Inferior parietal cortex (tissue), 1 donor: Measurements from ENCODE around the gene CPB1.

Source experiments
- DNase-seq: peaks from one replicate; pipeline ENCODE4 v3.0.0-alpha.2; 2016; ENCODE audit errors: extremely low spot score

CPB1 gene

DNA sequence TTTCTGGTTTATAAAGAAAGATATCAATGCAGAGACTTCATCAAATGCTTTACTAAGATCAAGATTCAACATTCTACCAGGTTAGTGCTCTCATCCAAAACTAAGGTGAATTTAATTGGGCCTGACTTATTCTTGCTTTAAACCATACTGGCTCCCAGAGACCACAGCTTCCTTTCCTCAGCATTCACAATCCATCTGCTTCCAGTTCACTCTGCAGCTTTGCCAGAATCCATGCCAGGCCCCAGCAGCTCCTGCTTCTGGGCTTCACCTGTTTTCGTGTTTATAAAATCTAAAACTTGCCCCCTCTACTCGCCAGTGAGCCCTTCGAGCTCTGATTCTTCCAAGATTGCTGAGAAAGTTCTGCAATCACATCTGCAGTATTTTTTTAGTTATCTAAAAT, 2.3 kb downstream of the CPB1 start:
- no peak for DNase-seq

DNA sequence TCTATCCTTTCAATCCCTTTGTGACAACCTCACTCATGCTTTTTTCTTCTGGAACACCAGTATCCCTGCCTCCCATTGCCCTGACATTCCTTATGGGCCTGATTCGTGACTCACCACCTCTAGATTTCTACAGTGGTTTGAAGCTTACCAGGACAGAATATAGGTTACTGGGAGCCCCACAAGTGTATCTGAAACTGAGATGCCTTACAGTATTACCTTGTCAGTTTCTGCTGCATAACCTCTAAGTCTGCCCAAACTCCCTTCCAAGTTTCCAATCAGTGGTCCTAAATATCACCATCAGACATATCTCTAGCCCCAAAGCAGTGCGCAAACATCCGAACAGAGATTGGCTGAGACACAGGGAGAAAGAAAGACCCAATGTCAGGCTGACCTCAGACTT, 5.6 kb downstream of the CPB1 start:
- no peak for DNase-seq

DNA sequence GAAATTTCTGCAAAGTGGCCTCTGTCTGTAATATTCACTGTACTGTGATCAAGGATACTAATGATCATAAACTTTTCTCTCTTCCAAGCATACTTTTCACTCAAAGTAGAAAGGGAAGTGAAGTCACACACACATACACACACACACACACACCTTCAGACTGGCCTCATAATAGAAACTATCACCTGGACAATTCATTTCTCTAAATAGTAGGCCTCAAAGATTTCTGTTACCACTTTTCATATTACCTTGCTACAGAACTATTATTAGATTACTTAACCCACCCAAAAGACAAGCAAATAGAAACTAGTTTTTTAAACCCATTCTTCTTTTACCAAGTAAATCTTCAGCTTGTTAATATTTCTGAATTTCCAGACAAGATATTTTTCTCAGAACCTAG, 12.2 kb downstream of the CPB1 start:
- DNase-seq: no peak

DNA sequence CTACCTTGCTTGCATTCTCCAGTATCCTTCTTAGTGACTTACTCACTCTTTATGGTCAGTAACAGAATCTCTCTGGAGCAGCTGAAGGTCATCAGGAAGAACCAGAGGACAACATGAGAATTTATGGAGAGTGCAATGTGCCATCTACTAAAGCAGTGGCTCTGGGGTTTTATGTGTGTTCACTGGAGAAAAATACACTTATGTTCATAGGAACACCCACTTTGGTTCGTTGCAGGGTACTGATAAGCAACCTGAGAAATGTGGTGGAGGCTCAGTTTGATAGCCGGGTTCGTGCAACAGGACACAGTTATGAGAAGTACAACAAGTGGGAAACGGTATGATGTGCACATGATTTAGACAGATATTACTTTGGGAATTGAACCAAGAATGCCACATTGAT, 12.8 kb downstream of the CPB1 start:
- DNase-seq: no peak

DNA sequence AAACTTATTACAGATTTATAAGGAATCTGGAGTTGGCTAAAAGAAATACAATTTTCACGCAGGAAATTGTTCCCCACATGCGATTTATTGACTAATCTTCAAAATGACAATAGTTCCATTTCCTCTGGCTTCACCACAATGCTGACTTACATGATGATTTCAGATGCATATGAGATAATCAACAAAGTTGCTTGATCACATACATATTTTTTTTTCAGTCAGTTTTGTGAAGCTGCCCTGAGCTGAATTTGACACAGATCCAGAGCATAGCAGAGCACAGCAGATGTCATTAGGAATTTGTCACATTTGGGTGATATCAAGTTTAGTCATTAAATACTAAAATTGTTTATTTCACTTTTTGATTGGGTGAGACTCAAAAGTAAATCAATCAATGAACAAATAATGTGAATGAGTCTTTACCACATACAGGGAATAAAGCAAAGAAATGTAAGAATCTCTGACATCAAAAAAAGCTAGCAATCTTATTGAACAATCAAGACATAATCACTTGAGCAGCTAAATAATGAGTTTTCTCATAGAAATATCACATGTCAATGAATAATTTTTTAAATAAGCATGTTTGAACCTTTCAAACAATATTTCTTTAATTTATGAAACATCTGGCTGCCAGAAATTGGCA, 18.3 kb downstream of the CPB1 start:
- DNase-seq: no peak

DNA sequence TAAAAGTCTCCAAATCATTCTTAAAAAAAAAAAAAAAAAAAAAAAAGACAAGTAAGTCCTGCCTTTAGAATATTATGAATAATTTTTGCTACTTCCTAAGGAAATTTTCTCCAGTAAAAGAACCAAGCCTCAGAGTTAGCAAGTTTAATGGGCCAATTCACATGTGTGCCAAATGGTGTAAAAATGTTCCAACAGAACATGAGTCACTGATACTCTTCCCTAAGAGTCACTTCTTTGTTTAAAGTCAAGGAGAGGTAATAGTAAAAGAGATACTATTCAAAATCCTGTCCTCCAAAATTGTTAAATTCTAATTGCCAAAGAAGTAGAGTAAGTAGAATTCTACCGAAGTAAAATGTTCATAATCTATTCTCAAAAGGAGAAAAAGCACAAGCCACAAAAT, 19.7 kb downstream of the CPB1 start:
- DNase-seq: no peak

DNA sequence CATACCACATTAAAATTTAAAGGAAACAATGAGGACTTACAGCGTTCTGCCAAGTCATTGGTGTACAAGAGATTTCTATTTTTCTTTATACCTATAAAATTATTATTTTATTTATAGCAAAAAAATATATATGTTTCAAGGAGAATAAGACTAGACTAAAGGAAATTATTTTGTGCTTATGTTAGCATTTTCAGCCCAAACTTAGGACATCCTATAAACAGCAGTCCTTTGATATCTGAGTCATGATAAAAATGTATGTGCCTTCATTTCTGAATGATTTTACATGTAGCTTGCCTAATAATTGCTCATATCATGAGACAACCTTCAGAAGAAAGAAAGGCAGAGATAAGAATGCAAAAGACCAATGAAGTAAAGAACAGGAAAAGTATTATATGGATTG, 20.8 kb downstream of the CPB1 start:
- no peak for DNase-seq

DNA sequence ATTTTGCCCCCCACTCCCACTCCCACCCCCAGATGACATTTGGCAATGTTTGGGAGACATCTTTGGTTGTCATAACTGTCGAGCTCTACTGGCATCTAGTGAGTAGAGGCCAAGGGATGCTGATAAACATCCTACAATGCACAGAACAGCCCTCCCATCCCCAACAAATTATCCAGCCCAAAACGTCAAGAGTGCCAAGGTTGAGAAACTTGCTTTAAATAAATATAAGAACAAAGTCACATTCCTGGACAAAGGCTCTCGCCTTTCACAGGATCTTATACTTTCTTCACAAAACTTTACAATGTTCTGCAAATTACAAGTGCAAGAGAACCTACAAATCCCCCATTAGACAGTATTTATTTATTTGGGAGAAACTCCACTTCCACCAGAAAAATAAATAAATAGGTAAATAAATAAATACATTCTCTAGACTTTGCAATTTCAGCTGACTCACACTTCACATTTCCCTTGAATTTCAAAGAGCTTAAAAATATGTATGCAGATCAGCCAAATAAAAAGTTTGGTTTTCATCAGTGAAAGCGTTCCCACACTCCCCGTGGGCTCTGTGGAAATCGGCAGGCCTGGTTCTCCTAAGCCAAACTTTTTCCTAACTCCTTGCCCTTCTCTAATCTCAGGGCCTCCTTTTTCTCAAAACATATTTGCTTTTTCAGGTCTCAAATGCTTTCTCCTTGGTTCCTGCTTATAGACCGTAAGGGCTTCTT, 24.8 kb downstream of the CPB1 start:
- DNase-seq: no peak

DNA sequence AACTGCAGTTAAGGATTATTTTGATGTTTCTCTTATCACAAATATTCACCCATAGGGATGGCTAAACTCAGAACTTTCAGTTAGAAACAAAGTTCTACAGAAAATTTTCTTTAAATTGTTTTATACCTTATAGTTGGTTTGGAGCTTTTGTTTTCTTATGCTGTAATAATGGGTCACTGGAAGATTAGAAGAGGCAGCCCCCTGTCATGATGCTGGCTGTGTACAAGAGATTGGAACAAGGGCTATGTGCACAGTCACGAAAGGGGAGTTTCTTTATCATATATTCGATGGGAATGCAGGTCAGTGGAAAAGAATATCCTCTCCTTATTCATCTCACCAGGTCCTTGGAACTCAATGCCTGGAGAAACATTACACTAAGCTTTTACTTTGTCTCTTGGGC, 25.5 kb downstream of the CPB1 start:
- DNase-seq: no peak

DNA sequence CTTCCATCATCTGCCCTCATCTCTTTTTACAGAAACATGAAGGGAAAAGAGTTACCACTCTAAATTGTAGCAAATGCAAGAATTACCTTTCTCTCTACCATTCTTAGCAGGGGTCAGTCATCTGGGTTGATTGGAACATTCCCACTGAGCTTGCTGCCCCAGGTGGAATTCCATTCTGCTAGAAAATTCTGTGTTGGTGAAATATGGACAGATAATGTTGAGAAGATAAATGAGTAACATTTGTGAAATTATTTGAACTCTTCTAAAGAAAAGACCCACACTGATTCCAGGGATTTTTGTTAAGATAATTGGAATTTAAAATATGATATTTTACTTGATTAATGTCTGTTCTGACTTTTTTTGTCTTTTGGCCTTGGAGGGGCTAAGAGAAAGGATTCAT, 26.4 kb downstream of the CPB1 start:
- DNase-seq: no peak

DNA sequence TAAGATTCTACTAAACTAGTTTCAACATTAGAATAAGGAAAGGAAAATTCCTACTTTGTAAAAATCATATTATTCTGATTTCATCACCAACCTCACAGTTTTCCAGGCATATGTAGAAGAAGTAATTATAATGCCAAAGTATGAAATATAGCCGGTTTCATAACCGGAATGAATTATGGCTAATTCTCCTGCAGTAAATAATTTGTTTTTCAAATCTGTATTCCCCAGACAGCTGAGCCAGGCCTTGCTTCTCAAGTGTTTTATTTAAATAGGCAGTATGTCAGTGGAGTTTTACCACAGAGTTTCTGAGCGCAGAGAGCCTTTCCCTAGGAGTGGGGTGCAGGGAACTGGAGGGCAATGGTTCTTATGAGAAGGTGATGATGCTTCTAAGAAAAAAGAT, 28.8 kb downstream of the CPB1 start:
- no peak for DNase-seq

DNA sequence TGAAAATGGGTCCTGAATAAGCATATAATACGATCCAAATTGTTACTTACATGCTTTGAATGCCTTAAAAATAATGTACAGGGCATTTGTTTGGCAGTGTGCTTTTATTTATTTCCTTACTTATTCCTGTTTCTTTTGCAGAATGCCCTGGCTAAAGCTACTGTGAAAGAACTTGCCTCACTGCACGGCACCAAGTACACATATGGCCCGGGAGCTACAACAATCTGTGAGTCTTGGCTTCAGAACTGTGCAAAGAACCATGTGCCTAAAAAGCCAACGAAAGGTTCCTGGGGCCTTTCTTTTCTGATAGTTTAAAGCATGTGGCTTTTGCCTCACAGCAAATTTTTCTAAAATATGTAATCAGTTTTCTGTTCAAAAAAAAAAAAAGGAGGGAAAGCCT, 29.7 kb downstream of the CPB1 start:
- no peak for DNase-seq

DNA sequence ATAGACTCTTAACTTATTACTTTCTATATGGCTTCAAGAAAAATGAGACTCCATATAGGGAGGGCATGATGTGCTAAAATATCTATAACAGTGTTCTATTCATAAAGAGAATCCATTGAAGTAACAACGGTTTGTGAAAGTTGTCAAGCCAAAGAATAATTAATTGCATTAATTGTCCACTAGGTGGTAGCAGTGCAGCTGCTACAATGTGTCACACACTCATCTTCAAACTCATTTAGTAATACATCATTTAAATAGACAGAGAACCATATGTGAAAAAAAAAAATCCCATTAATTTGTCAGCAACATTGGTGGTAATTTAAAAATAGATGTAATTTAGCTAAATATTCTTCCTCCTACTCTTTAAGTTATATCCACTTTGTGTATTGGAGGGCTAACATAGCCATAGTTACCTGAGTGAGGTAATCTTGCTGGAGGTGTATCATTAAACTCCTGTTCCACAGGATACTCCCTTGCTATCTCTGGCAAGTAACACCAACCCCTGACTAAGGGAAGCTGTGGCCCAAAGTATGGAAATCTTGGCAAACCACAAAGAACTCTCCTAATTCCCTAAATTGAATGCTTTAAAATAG, 33.8 kb downstream of the CPB1 start:
- peak; percentile 68 for DNase-seq

DNA sequence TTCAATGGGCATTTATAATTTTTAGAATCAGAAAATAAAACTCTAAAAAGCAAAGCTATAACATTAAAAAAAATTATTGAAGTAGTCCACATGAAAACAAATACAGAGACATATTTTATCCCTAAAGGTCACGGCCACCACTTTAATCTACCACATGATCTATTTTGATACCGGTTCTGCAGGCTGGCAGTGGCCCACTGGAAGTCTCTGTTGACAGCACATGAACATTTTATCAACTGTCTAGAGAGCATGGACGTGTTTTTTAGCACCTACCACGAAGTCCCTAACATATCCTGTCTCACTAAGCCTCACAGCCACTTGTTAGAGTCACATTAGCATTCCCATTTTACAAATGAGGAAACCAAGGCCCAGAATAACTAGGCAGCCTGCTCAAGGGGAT, 35.7 kb downstream of the CPB1 start:
- DNase-seq: no peak

DNA sequence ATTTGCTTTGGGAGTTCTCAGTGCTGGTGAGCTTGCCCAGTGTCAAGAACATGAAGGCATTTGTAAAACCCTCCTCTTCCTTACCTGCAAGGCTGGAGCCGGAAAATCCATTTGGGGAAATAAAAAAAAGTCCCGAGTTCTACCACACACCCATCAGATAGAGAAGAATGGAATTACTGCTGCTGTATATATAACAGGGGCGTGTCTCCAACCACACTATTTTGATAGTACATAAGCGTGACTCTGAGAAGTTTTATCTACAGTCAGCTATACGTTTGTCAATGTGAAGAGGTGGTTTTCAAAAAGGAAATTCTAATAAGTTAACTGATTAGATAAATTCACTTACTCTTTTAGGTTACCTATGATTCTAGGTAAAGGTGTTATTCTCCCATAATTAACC, 36.2 kb downstream of the CPB1 start:
- DNase-seq: no peak

DNA sequence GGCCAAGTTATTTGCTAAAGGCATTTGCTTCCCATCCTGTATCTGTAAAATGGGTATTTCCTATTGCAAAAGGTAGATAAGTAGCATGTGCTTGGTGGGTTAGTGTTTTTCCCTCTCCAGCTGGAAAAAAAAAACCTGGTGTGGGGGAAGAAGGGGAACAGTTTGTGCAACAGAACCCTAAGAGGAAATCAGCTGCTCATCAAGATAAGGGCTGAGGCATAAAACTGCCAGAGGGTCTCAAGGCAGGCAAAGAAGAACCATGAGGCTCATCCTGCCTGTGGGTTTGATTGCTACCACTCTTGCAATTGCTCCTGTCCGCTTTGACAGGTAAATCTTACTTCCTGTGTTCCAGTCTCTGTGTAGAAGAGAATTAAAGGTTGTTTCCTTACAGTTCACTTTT, 37.4 kb downstream of the CPB1 start, which contains the start of gene CPA3:
CPA3 (plus strand) TSS at position 248 of the 400 bp plus-strand sequence; CDS start at position 260, 12 bp downstream.
- DNase-seq: no peak

DNA sequence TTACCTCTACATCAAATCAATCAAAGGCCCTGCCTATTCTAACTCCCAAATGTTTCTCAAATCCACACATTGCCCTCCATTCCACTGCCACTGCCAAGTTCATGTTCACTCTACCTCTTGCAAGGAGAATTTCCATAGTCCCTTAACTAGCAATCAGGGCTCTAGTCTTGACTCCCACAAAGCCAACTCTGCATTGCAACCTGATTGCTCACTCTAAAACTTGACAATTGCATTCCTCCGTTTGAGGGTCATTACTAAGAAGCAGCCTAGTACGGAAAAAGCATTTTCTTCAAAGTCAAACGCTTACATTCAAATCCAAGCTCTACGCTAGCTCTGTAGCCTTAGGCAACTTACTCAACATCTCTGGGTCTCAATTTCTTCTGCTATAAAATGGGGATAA, 38.6 kb downstream of the CPB1 start:
- DNase-seq: no peak

DNA sequence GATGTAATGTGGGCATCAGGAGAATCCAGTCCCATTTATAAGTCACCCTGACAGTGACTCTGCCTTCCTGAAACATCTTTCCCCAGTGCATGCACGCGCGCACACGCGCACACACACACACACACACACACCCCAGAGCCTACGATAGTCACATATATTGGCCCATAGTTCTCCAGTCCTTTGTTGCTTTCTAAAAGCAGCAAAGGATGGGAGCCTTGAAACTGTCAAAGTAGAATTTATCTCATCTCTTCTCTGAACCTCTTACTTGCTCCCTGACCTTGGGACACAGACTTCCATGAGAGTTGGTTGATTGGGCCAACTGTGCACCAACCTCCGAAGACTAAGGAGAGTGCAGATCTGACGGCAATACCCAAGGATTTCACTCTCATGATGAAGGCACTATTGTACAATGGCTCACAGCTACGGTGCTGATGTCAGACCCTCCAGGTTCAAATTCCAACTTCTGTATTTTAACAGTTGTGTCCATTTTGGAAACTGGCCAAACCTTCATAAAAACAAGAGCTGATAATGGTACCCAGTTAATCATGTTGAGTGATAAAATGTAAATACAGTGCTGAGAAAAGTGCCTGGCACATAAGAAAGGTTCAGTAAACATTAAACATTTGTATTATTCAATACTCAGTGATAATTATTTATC, 45.8 kb downstream of the CPB1 start:
- no peak for DNase-seq

DNA sequence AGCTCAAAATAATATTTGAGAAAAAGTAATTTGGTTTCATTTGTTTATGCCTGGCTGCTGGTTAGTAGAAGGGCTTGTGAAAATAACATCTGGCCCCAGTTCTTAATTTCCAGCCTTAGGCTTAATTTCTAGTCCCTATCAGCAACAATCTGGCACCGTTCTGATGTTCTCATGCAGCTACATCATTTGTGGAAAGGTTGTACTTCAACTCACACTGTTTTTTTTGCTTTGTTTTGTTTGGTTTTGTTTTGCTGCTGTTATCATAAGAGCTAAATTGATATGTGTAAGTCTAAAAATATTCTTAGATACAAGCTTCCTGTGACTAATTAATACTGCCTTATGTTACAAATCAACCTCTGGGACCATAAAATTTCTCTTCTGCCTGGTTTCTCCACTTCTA, 46.4 kb downstream of the CPB1 start:
- no peak for DNase-seq

DNA sequence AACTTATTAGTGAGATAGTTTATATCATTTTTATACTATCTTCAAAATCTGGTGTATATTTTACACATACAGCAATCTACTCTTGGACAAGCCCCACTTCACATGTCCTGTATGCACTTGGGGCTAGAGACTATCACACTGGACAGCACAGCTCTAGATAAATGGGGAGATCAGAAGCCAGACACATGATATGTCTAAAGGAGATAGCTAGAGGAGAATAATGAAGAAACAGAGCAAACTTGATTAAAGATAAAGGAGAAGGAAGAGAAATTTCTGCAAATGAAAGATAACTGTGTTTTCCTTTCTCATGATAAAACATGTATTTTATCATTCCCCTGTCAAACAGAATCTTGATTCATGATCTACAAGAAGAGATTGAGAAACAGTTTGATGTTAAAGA, 50.5 kb downstream of the CPB1 start:
- DNase-seq: no peak

DNA sequence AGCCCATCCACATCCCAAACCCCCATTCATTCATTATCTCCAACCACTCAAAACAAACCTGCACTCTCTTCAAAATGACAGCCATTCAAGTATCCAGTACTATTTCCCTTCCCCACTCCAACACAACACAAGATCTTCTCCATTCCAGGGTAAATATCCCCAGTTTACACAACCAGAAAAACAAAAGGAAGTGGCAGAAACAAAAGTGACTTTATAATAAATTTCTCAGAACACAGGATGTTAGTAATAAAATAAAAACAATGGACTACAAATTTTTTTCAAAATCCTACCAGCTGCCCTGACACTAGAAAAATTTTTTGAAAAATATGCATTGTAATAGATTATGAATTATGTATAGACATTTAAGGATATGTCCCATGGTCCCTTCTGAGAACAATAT, 51.6 kb downstream of the CPB1 start:
- DNase-seq: no peak

DNA sequence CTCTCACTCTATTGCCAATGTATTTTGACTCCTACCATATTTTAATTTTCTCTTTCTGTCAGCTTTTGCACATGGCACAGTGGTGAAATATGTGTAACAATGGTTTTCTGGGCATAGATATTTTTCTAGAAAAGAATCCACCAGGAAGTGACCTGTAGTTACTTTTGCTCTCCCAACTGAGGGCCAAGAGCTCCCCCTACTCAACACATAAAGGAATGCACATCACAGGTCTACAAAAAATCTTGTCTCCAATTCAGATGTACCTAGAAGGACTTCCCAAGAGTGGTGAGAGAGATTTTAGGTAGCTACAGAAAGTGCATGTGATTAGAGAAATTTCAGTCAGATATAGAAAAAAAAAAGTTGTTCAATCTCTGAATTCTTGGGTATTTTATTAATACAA, 53.1 kb downstream of the CPB1 start:
- no peak for DNase-seq

DNA sequence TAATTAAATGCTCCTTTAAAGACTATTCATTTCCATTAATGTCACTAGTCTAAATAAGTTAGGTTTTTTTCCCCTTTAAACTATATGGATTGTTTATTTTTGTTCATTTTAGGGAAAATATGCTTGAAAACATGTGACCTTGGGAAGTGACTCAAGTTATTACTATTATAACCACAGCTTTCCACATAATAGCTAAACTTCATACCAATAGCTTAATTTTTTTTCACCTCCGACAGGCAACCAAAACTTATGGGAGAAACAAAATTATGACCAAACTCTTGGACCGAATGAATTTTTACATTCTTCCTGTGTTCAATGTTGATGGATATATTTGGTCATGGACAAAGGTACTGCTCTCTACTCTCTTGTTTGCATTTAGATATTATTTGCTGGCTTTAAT, 53.7 kb downstream of the CPB1 start:
- DNase-seq: no peak
